Measurements from ENCODE around the gene STARD13. TPM values are rescaled to one million over a fixed set of nuclear protein-coding genes. Genes with fewer than 3 reads are reported as not detected.

Gene STARD13
- total RNA-seq, 1 experiment from 2014 or later = 9.1 TPM

- Histone ChIP-seq H3K9me3 (peaks cover 2% of the 10 kb centered on the region; the same call in 1 of the 2 replicates), H3K4me3 (ENCODE audit: low read depth, low read length) (no peak overlapping the region), H3K4me1 (peaks cover 20% of the 10 kb centered on the region), H3K36me3 (ENCODE audit: control insufficient read depth, insufficient read depth, low read length) (no peaks in the 10 kb centered on the region), H3K27me3 (replicated peaks; ENCODE audit: control insufficient read depth, insufficient read depth, low read length) (no peaks in the 10 kb centered on the region)
- POLR2A ChIA-PET = no interaction called here
- intact Hi-C loops (cut with micrococcal nuclease; ENCODE audit: unreplicated experiment) = no loop called here
- Mint-ChIP-seq H3K4me1 (ENCODE audit: low read depth, unreplicated experiment) (peaks cover 23% of the 10 kb centered on the region), H3K4me3 (ENCODE audit: unreplicated experiment) (no peak overlapping the region), H3K9me3 (ENCODE audit: unreplicated experiment) (no peaks in the 10 kb centered on the region), H3K27me3 (ENCODE audit: insufficient read depth, unreplicated experiment) (no peaks in the 10 kb centered on the region), H3K27ac (ENCODE audit: unreplicated experiment) (no peak overlapping the region), H3K36me3 (ENCODE audit: insufficient read depth, unreplicated experiment) (peaks cover 4% of the 10 kb centered on the region)
- no peak for DNase-seq
- BruUV-seq (replicated peaks) = no TSS peak
- CTCF ChIA-PET = no interaction called here
- no peak for TF ChIP-seq CTCF (IDR thresholded peaks at IDR 0.05; ENCODE audit: insufficient read depth in 1 of 2, low read depth in 1 of 2, low read length in 1 of 2, severe bottlenecking in 1 of 2, unreplicated experiment in 1 of 2)
Observed at GRCh38 chr13:33197541-33197971, 88.0 kb downstream of the STARD13 start.

GRCh38 chr13:33196767-33197166 is 88.8 kb downstream of the STARD13 start:
- POLR2A ChIA-PET = no interaction called here
- CTCF ChIA-PET = no interaction called here
- Mint-ChIP-seq H3K27ac (ENCODE audit: unreplicated experiment) (no peak overlapping the region), H3K9me3 (ENCODE audit: unreplicated experiment) (no peaks in the 10 kb centered on the region), H3K36me3 (ENCODE audit: insufficient read depth, unreplicated experiment) (peaks cover 4% of the 10 kb centered on the region), H3K4me1 (ENCODE audit: low read depth, unreplicated experiment) (peaks cover 18% of the 10 kb centered on the region), H3K4me3 (ENCODE audit: unreplicated experiment) (no peak overlapping the region), H3K27me3 (ENCODE audit: insufficient read depth, unreplicated experiment) (no peaks in the 10 kb centered on the region)
- BruUV-seq (replicated peaks) = no TSS peak
- no peak for TF ChIP-seq CTCF (IDR thresholded peaks at IDR 0.05; ENCODE audit: insufficient read depth in 1 of 2, low read depth in 1 of 2, low read length in 1 of 2, severe bottlenecking in 1 of 2, unreplicated experiment in 1 of 2)
- intact Hi-C loops (cut with micrococcal nuclease; ENCODE audit: unreplicated experiment) = no loop called here
- DNase-seq = no peak
- Histone ChIP-seq H3K36me3 (ENCODE audit: control insufficient read depth, insufficient read depth, low read length) (no peaks in the 10 kb centered on the region), H3K4me1 (peaks cover 12% of the 10 kb centered on the region), H3K27me3 (replicated peaks; ENCODE audit: control insufficient read depth, insufficient read depth, low read length) (no peaks in the 10 kb centered on the region), H3K9me3 (peaks cover 2% of the 10 kb centered on the region; the same call in 1 of the 2 replicates), H3K4me3 (ENCODE audit: low read depth, low read length) (no peak overlapping the region)

- H3K4me3 Mint-ChIP-seq (ENCODE audit: unreplicated experiment) = no peak overlapping the region
- peaks cover 18% of the 10 kb centered on the region for H3K4me1 Mint-ChIP-seq (ENCODE audit: low read depth, unreplicated experiment)
- POLR2A ChIA-PET = no interaction called here
Observed at GRCh38 chr13:33195693-33196464, 89.7 kb downstream of the STARD13 start.

More at GRCh38 chr13:33195693-33196464, 89.7 kb downstream of the STARD13 start:
- H3K9me3 ChIP-seq = no peaks in the 10 kb centered on the region
- peak overlapping the region; percentile 21 for H3K27ac Mint-ChIP-seq (ENCODE audit: unreplicated experiment)
- no peak for DNase-seq
- H3K36me3 ChIP-seq (ENCODE audit: control insufficient read depth, insufficient read depth, low read length) = no peaks in the 10 kb centered on the region
- peaks cover 9% of the 10 kb centered on the region for H3K4me1 ChIP-seq
- CTCF ChIA-PET = no interaction called here
- H3K27me3 ChIP-seq (replicated peaks; ENCODE audit: control insufficient read depth, insufficient read depth, low read length) = no peaks in the 10 kb centered on the region
- H3K36me3 Mint-ChIP-seq (ENCODE audit: insufficient read depth, unreplicated experiment) = peaks cover 4% of the 10 kb centered on the region
- no TSS peak for BruUV-seq (replicated peaks)
- no peaks in the 10 kb centered on the region for H3K27me3 Mint-ChIP-seq (ENCODE audit: insufficient read depth, unreplicated experiment)
- no peak overlapping the region for H3K4me3 ChIP-seq (ENCODE audit: low read depth, low read length)
- intact Hi-C loops (cut with micrococcal nuclease; ENCODE audit: unreplicated experiment) = loop anchor here (2.0 kb wide), 1 partner anchor 23 kb away; no protein-coding TSS in a partner anchor
- no peaks in the 10 kb centered on the region for H3K9me3 Mint-ChIP-seq (ENCODE audit: unreplicated experiment)
- no peak for TF ChIP-seq CTCF (IDR thresholded peaks at IDR 0.05; ENCODE audit: insufficient read depth in 1 of 2, low read depth in 1 of 2, low read length in 1 of 2, severe bottlenecking in 1 of 2, unreplicated experiment in 1 of 2)

All from Caco-2 (cell line).